ACHN (cell line): ENCODE results near the gene VWDE.
"Not testable (repeated sequence)": the region's sequence is repeated elsewhere in the genome, so short reads cannot be mapped to it uniquely, and the experiment has no call there.

Source experiments
- DNase-seq: peaks from one replicate; pipeline ENCODE4 v3.0.0-alpha.2; 2015
- in situ Hi-C: cut with HindIII; loops from 2 replicates; pipeline ENCODE4 v1.10.0; 2017; ENCODE audit warnings: low sequenced_read_pairs, low pct_ligation_motif_present, low pct_unique_long_range_greater_than_20kb

The VWDE gene

GRCh38 chr7:12409097-12409711 is 5.5 kb upstream of the VWDE start:
- in situ Hi-C loops: no loop called here
- DNase-seq: no peak

GRCh38 chr7:12407652-12408051 is 4.0 kb upstream of the VWDE start:
- in situ Hi-C loops, DNase-seq: not testable (repeated sequence)

- in situ Hi-C loops: no loop called here
Measured at GRCh38 chr7:12402365-12402725, 1.3 kb downstream of the VWDE start.

GRCh38 chr7:12401538-12402364 is 1.9 kb downstream of the VWDE start:
- DNase-seq: no peak
- in situ Hi-C loops: no loop called here

More at GRCh38 chr7:12402365-12402725, 1.3 kb downstream of the VWDE start:
- no peak for DNase-seq

GRCh38 chr7:12398186-12398585 is 5.5 kb downstream of the VWDE start:
- in situ Hi-C loops: no loop called here

GRCh38 chr7:12397671-12398070 is 6.0 kb downstream of the VWDE start:
- in situ Hi-C loops: no loop called here

More at GRCh38 chr7:12398186-12398585, 5.5 kb downstream of the VWDE start:
- no peak for DNase-seq

GRCh38 chr7:12396670-12397069 is 7.0 kb downstream of the VWDE start:
- not testable (repeated sequence) for DNase-seq

More at GRCh38 chr7:12397671-12398070, 6.0 kb downstream of the VWDE start:
- DNase-seq: no peak

GRCh38 chr7:12391922-12392615 is 11.6 kb downstream of the VWDE start:
- in situ Hi-C loops: no loop called here
- DNase-seq: no peak

More at GRCh38 chr7:12396670-12397069, 7.0 kb downstream of the VWDE start:
- in situ Hi-C loops: not testable (repeated sequence)

GRCh38 chr7:12389089-12389700 is 14.5 kb downstream of the VWDE start:
- in situ Hi-C loops: no loop called here
- peak; percentile 78 for DNase-seq

- no peak for DNase-seq
Measured at GRCh38 chr7:12386313-12386740, 17.3 kb downstream of the VWDE start.

GRCh38 chr7:12385364-12385786 is 18.3 kb downstream of the VWDE start:
- in situ Hi-C loops: no loop called here
- DNase-seq: no peak

More at GRCh38 chr7:12386313-12386740, 17.3 kb downstream of the VWDE start:
- in situ Hi-C loops: no loop called here

GRCh38 chr7:12383377-12383776 is 20.3 kb downstream of the VWDE start:
- in situ Hi-C loops: no loop called here
- no peak for DNase-seq

GRCh38 chr7:12378389-12378788 is 25.3 kb downstream of the VWDE start:
- in situ Hi-C loops: no loop called here
- no peak for DNase-seq

GRCh38 chr7:12377406-12377805 is 26.3 kb downstream of the VWDE start:
- in situ Hi-C loops: no loop called here

GRCh38 chr7:12373580-12374263 is 29.9 kb downstream of the VWDE start:
- in situ Hi-C loops: no loop called here
- DNase-seq: no peak

More at GRCh38 chr7:12377406-12377805, 26.3 kb downstream of the VWDE start:
- DNase-seq: no peak

GRCh38 chr7:12370249-12370648 is 33.4 kb downstream of the VWDE start:
- in situ Hi-C loops: no loop called here
- DNase-seq: no peak

GRCh38 chr7:12369756-12370155 is 33.9 kb downstream of the VWDE start:
- DNase-seq: no peak
- in situ Hi-C loops: no loop called here

GRCh38 chr7:12369072-12369471 is 34.6 kb downstream of the VWDE start:
- DNase-seq: no peak
- in situ Hi-C loops: no loop called here
